Skeletal muscle satellite cell (primary cell): ENCODE data around the gene CCDC88C.

Experiments
- H3K27me3 ChIP-seq: 2 replicates; pipeline ENCODE4 v1.7.0; 2013; ENCODE audit warnings: low read length; ENCODE audit not compliant: control insufficient read depth, insufficient read depth
- H3K36me3 ChIP-seq: 2 replicates; pipeline ENCODE4 v1.7.0; 2013; ENCODE audit warnings: mild to moderate bottlenecking, control low read depth, low read length; ENCODE audit not compliant: insufficient read depth
- H3K4me1 ChIP-seq: 2 replicates; pipeline ENCODE4 v1.7.0; 2013; ENCODE audit warnings: low read length; ENCODE audit not compliant: control insufficient read depth, insufficient read depth
- H3K4me2 ChIP-seq: 2 replicates; pipeline ENCODE4 v1.7.0; 2013; ENCODE audit warnings: mild to moderate bottlenecking, low read length
- H3K4me3 ChIP-seq: 2 replicates; pipeline ENCODE4 v1.7.0; 2013; ENCODE audit warnings: low read length
- H3K9ac ChIP-seq: 2 replicates; pipeline ENCODE4 v1.7.0; 2013; ENCODE audit warnings: mild to moderate bottlenecking, low read depth, low read length, moderate library complexity
- H3K9me3 ChIP-seq: replicated peaks from 2 replicates; pipeline ENCODE4 v1.7.0; 2013; ENCODE audit warnings: mild to moderate bottlenecking, control low read depth, low read length

Gene CCDC88C

GRCh38 chr14:91395466-91395865 is 22.2 kb downstream of the CCDC88C start:
- H3K9me3 ChIP-seq, result no peaks in the 10 kb centered on the region
- no peak overlapping the region for H3K4me2 ChIP-seq
- H3K4me1 ChIP-seq, result peaks cover 2% of the 10 kb centered on the region
- H3K27me3 ChIP-seq, result peaks cover 7% of the 10 kb centered on the region
- H3K4me3 ChIP-seq, result no peak overlapping the region
- H3K9ac ChIP-seq, result no peak overlapping the region
- H3K36me3 ChIP-seq, result no peaks in the 10 kb centered on the region

- Histone ChIP-seq H3K9ac (no peak overlapping the region), H3K4me2 (no peak overlapping the region), H3K4me3 (no peak overlapping the region), H3K27me3 (peaks cover 7% of the 10 kb centered on the region), H3K4me1 (no peaks in the 10 kb centered on the region), H3K36me3 (no peaks in the 10 kb centered on the region), H3K9me3 (no peaks in the 10 kb centered on the region)
These were observed 23.2 kb downstream of the CCDC88C start for GRCh38 chr14:91394105-91395081.

GRCh38 chr14:91392623-91393303 is 24.9 kb downstream of the CCDC88C start:
- H3K4me2 ChIP-seq, result no peak overlapping the region
- H3K4me1 ChIP-seq, result no peaks in the 10 kb centered on the region
- H3K27me3 ChIP-seq, result peaks cover 14% of the 10 kb centered on the region
- H3K9ac ChIP-seq, result no peak overlapping the region
- H3K36me3 ChIP-seq, result no peaks in the 10 kb centered on the region
- no peaks in the 10 kb centered on the region for H3K9me3 ChIP-seq
- no peak overlapping the region for H3K4me3 ChIP-seq

GRCh38 chr14:91390165-91390778 is 27.3 kb downstream of the CCDC88C start:
- H3K4me2 ChIP-seq, result no peak overlapping the region
- no peak overlapping the region for H3K9ac ChIP-seq
- no peaks in the 10 kb centered on the region for H3K9me3 ChIP-seq
- no peaks in the 10 kb centered on the region for H3K36me3 ChIP-seq
- peaks cover 12% of the 10 kb centered on the region for H3K27me3 ChIP-seq
- H3K4me3 ChIP-seq, result no peak overlapping the region
- H3K4me1 ChIP-seq, result no peaks in the 10 kb centered on the region

- H3K9ac ChIP-seq, result no peak overlapping the region
- no peak overlapping the region for H3K4me2 ChIP-seq
- H3K4me1 ChIP-seq, result no peaks in the 10 kb centered on the region
- no peak overlapping the region for H3K4me3 ChIP-seq
- no peaks in the 10 kb centered on the region for H3K36me3 ChIP-seq
- H3K27me3 ChIP-seq, result peaks cover 8% of the 10 kb centered on the region
- no peaks in the 10 kb centered on the region for H3K9me3 ChIP-seq
These were observed 28.5 kb downstream of the CCDC88C start for GRCh38 chr14:91389150-91389549.

- Histone ChIP-seq H3K9me3 (no peaks in the 10 kb centered on the region), H3K36me3 (no peaks in the 10 kb centered on the region), H3K27me3 (peaks cover 8% of the 10 kb centered on the region), H3K9ac (no peak overlapping the region), H3K4me1 (no peaks in the 10 kb centered on the region), H3K4me3 (no peak overlapping the region), H3K4me2 (no peak overlapping the region)
These were observed 29.1 kb downstream of the CCDC88C start for GRCh38 chr14:91388551-91388975.

GRCh38 chr14:91387951-91388381 is 29.7 kb downstream of the CCDC88C start:
- Histone ChIP-seq H3K4me2 (no peak overlapping the region), H3K36me3 (no peaks in the 10 kb centered on the region), H3K27me3 (peaks cover 11% of the 10 kb centered on the region), H3K9ac (no peak overlapping the region), H3K4me3 (no peak overlapping the region), H3K4me1 (no peaks in the 10 kb centered on the region), H3K9me3 (no peaks in the 10 kb centered on the region)

- Histone ChIP-seq H3K36me3 (no peaks in the 10 kb centered on the region), H3K4me1 (no peaks in the 10 kb centered on the region), H3K27me3 (peaks cover 11% of the 10 kb centered on the region), H3K4me3 (no peak overlapping the region), H3K4me2 (no peak overlapping the region), H3K9me3 (no peaks in the 10 kb centered on the region), H3K9ac (no peak overlapping the region)
These were observed 30.3 kb downstream of the CCDC88C start for GRCh38 chr14:91387169-91387835.

- Histone ChIP-seq H3K9me3 (no peaks in the 10 kb centered on the region), H3K27me3 (peaks cover 17% of the 10 kb centered on the region), H3K4me1 (no peaks in the 10 kb centered on the region), H3K4me2 (no peak overlapping the region), H3K9ac (no peak overlapping the region), H3K4me3 (no peak overlapping the region), H3K36me3 (no peaks in the 10 kb centered on the region)
These were observed 31.9 kb downstream of the CCDC88C start for GRCh38 chr14:91385697-91386096.

GRCh38 chr14:91385224-91385623 is 32.4 kb downstream of the CCDC88C start:
- Histone ChIP-seq H3K27me3 (peaks cover 20% of the 10 kb centered on the region), H3K4me1 (no peaks in the 10 kb centered on the region), H3K4me3 (no peak overlapping the region), H3K36me3 (no peaks in the 10 kb centered on the region), H3K4me2 (no peak overlapping the region), H3K9me3 (no peaks in the 10 kb centered on the region), H3K9ac (no peak overlapping the region)

GRCh38 chr14:91383439-91383838 is 34.2 kb downstream of the CCDC88C start:
- Histone ChIP-seq H3K27me3 (peaks cover 20% of the 10 kb centered on the region), H3K4me1 (no peaks in the 10 kb centered on the region), H3K4me2 (no peak overlapping the region), H3K9me3 (no peaks in the 10 kb centered on the region), H3K4me3 (no peak overlapping the region), H3K9ac (no peak overlapping the region), H3K36me3 (no peaks in the 10 kb centered on the region)
